Endothelial cell of umbilical vein (primary cell): ENCODE data around the gene ST3GAL4.

Experiments
- EZH2 ChIP-seq: IDR thresholded peaks from 2 replicates; pipeline ENCODE4 v1.6.1; 2012; ENCODE audit warnings: borderline replicate concordance, low read depth, mild to moderate bottlenecking, moderate library complexity, low read length, inconsistent platforms; ENCODE audit not compliant: severe bottlenecking
- MAX ChIP-seq: IDR thresholded peaks from 2 replicates; pipeline ENCODE4 v1.6.1; 2011; ENCODE audit not compliant: insufficient read depth, insufficient read length
- POLR2A ChIP-seq: IDR thresholded peaks from 2 replicates; pipeline ENCODE4 v1.6.1; 2012; ENCODE audit warnings: low read depth, mild to moderate bottlenecking, control low read depth, low read length
- POLR2AphosphoS5 ChIP-seq: IDR thresholded peaks from 2 replicates; pipeline ENCODE4 v1.6.1; 2012; ENCODE audit warnings: low read depth, mild to moderate bottlenecking, control low read depth, low read length, moderate library complexity; ENCODE audit not compliant: insufficient read depth
- TF ChIP-seq, protein P1 (sequence below), 2 donors: IDR thresholded peaks; 1 replicate in 1 of 2; 2 replicates in 1 of 2; pipeline ENCODE4 v1.5.1; 2011; ENCODE audit warnings: low read length in 2 of 2, mild to moderate bottlenecking in 2 of 2, moderate library complexity in 2 of 2, control low read depth in 1 of 2, inconsistent platforms in 1 of 2, low read depth in 1 of 2; ENCODE audit not compliant: insufficient read depth in 1 of 2; ENCODE audit errors: extremely low read depth in 1 of 2

- TF ChIP-seq MAX, result no peak
- TF ChIP-seq, protein P1, sequence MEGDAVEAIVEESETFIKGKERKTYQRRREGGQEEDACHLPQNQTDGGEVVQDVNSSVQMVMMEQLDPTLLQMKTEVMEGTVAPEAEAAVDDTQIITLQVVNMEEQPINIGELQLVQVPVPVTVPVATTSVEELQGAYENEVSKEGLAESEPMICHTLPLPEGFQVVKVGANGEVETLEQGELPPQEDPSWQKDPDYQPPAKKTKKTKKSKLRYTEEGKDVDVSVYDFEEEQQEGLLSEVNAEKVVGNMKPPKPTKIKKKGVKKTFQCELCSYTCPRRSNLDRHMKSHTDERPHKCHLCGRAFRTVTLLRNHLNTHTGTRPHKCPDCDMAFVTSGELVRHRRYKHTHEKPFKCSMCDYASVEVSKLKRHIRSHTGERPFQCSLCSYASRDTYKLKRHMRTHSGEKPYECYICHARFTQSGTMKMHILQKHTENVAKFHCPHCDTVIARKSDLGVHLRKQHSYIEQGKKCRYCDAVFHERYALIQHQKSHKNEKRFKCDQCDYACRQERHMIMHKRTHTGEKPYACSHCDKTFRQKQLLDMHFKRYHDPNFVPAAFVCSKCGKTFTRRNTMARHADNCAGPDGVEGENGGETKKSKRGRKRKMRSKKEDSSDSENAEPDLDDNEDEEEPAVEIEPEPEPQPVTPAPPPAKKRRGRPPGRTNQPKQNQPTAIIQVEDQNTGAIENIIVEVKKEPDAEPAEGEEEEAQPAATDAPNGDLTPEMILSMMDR (IDR thresholded peaks at IDR 0.05; ENCODE audit: extremely low read depth in 1 of 2, insufficient read depth in 1 of 2, low read depth in 1 of 2, low read length in 2 of 2), result no peak
- no peak for TF ChIP-seq POLR2A
- no peak for TF ChIP-seq POLR2AphosphoS5
- TF ChIP-seq EZH2, result no peak
These were observed 94.7 kb downstream of the ST3GAL4 start for GRCh38 chr11:126450198-126450597.
